ENCODE data around the gene RNF169.

RNF169 gene

GRCh38 chr11:74748211-74749126 is at the start of gene RNF169:
TSS of gene RNF169 (plus strand) at chr11:74748849. CDS start at chr11:74748881, 32 bp downstream.
- Mint-ChIP-seq H3K36me3 (ENCODE audit: low read depth) (peaks cover 3% of the 10 kb centered on the region), H3K27ac (peak within 1 kb of the TSS; percentile 83 to 94 (median 83)), H3K4me3 (peak within 1 kb of the TSS; percentile 90 to 97 (median 93)), H3K4me1 (peaks cover 28% of the 10 kb centered on the region), H3K9me3 (no peaks in the 10 kb centered on the region), H3K27me3 (ENCODE audit: low read depth) (no peaks in the 10 kb centered on the region)
- TF ChIP-seq CTCF (IDR thresholded peaks at IDR 0.05; ENCODE audit: unreplicated experiment in 3 of 3), result no peak

- peaks cover 26% of the 10 kb centered on the region for H3K27me3 Mint-ChIP-seq (ENCODE audit: low read depth)
- H3K27ac Mint-ChIP-seq, result no peak overlapping the region
- TF ChIP-seq CTCF (IDR thresholded peaks at IDR 0.05; ENCODE audit: unreplicated experiment in 3 of 3), result no peak
- peaks cover 19% of the 10 kb centered on the region for H3K4me1 Mint-ChIP-seq
- H3K9me3 Mint-ChIP-seq, result no peaks in the 10 kb centered on the region
- no peak overlapping the region for H3K4me3 Mint-ChIP-seq
- H3K36me3 Mint-ChIP-seq (ENCODE audit: low read depth), result no peaks in the 10 kb centered on the region
Measured at GRCh38 chr11:74699615-74700396, 48.8 kb upstream of the RNF169 start.

GRCh38 chr11:74701351-74701750 is 47.3 kb upstream of the RNF169 start:
- Mint-ChIP-seq H3K9me3 (no peaks in the 10 kb centered on the region), H3K27ac (no peak overlapping the region), H3K27me3 (ENCODE audit: low read depth) (peaks cover 23% of the 10 kb centered on the region), H3K4me3 (no peak overlapping the region), H3K4me1 (peaks cover 23% of the 10 kb centered on the region), H3K36me3 (ENCODE audit: low read depth) (no peaks in the 10 kb centered on the region)
- TF ChIP-seq CTCF (IDR thresholded peaks at IDR 0.05; ENCODE audit: unreplicated experiment in 3 of 3), result no peak

- Mint-ChIP-seq H3K36me3 (ENCODE audit: low read depth) (no peaks in the 10 kb centered on the region), H3K27me3 (ENCODE audit: low read depth) (peaks cover 17% of the 10 kb centered on the region), H3K4me1 (peaks cover 18% of the 10 kb centered on the region), H3K9me3 (no peaks in the 10 kb centered on the region), H3K4me3 (no peak overlapping the region), H3K27ac (peak overlapping the region in 2 of 3 experiments; percentile 27 to 63)
- peak; percentile 77 to 92 (median 81) for TF ChIP-seq CTCF (IDR thresholded peaks at IDR 0.05; ENCODE audit: unreplicated experiment in 3 of 3)
Measured at GRCh38 chr11:74702383-74703007, 46.2 kb upstream of the RNF169 start.

GRCh38 chr11:74703211-74703610 is 45.4 kb upstream of the RNF169 start:
- TF ChIP-seq CTCF (IDR thresholded peaks at IDR 0.05; ENCODE audit: unreplicated experiment in 3 of 3), result no peak
- Mint-ChIP-seq H3K4me1 (peaks cover 23% of the 10 kb centered on the region), H3K27me3 (ENCODE audit: low read depth) (peaks cover 19% of the 10 kb centered on the region)

More at GRCh38 chr11:74703211-74703610, 45.4 kb upstream of the RNF169 start:
- H3K4me3 Mint-ChIP-seq, result no peak overlapping the region
- H3K27ac Mint-ChIP-seq, result no peak overlapping the region
- no peaks in the 10 kb centered on the region for H3K9me3 Mint-ChIP-seq
- no peaks in the 10 kb centered on the region for H3K36me3 Mint-ChIP-seq (ENCODE audit: low read depth)
